HAP-1 (cell line): ENCODE data around the gene ELOVL7.

Experiments
- DNase-seq, 2 experiments: peaks; one replicate each; pipeline ENCODE4 v3.0.0-alpha.2; 2016 to 2020; ENCODE audit warnings: low spot score in 2 of 2
- H3K27me3 ChIP-seq: fragments of 250-450 bp; sonication (Bioruptor Pico); 2 replicates; pipeline ENCODE4 v1.5.1; 2020; ENCODE audit warnings: low read depth, mild to moderate bottlenecking, moderate library complexity
- H3K36me3 ChIP-seq: fragments of 250-450 bp; sonication (Bioruptor Pico); replicated peaks from 2 replicates; pipeline ENCODE4 v1.5.1; 2020; ENCODE audit warnings: mild to moderate bottlenecking
- H3K4me1 ChIP-seq: fragments of 250-450 bp; sonication (Bioruptor Pico); 2 replicates; pipeline ENCODE4 v1.5.1; 2020; ENCODE audit warnings: mild to moderate bottlenecking
- H3K4me3 ChIP-seq: fragments of 250-450 bp; sonication (Bioruptor Pico); 2 replicates; pipeline ENCODE4 v1.5.1; 2020; ENCODE audit warnings: mild to moderate bottlenecking, moderate library complexity
- H3K9me3 ChIP-seq: fragments of 250-450 bp; sonication (Bioruptor Pico); 2 replicates; pipeline ENCODE4 v1.5.1; 2020; ENCODE audit warnings: mild to moderate bottlenecking, moderate library complexity
- in situ Hi-C: fragments of 300-500 bp; cut with MboI; formaldehyde crosslinking; loops from 3 replicates; pipeline ENCODE4 v1.14.3; 2020; ENCODE audit warnings: low sequenced_read_pairs, inconsistent platforms, mixed read lengths

ELOVL7 gene

GRCh38 chr5:60710362-60710761, 133.7 kb downstream of the ELOVL7 start:
- Histone ChIP-seq H3K4me3 (no peak overlapping the region), H3K27me3 (no peaks in the 10 kb centered on the region), H3K9me3 (no peaks in the 10 kb centered on the region), H3K36me3 (no peaks in the 10 kb centered on the region), H3K4me1 (no peaks in the 10 kb centered on the region)
- in situ Hi-C loops, result no loop called here
- DNase-seq, result no peak

- in situ Hi-C loops, result no loop called here
- no peak for DNase-seq
- no peaks in the 10 kb centered on the region for H3K27me3 ChIP-seq
- no peaks in the 10 kb centered on the region for H3K9me3 ChIP-seq
- H3K36me3 ChIP-seq, result no peaks in the 10 kb centered on the region
- no peak overlapping the region for H3K4me3 ChIP-seq
- 0 out of 2 replicates have a peak, but pooled peaks cover 4% of the 10 kb centered on the region for H3K4me1 ChIP-seq
Observed at GRCh38 chr5:60705144-60705543, 138.9 kb downstream of the ELOVL7 start.

- DNase-seq, result no peak
- in situ Hi-C loops, result no loop called here
- no peak overlapping the region for H3K4me3 ChIP-seq
Observed at GRCh38 chr5:60703944-60704343, 140.1 kb downstream of the ELOVL7 start.

More at GRCh38 chr5:60703944-60704343, 140.1 kb downstream of the ELOVL7 start:
- Histone ChIP-seq H3K27me3 (no peaks in the 10 kb centered on the region), H3K4me1 (0 out of 2 replicates have a peak, but pooled peaks cover 4% of the 10 kb centered on the region), H3K36me3 (no peaks in the 10 kb centered on the region), H3K9me3 (no peaks in the 10 kb centered on the region)
